ENCODE data around the gene MYL10. TPM values are rescaled to one million over a fixed set of nuclear protein-coding genes. Genes with fewer than 3 reads are reported as not detected.

Gene MYL10
- under 1 TPM; 0.21 to 0.36 (median 0.30) TPM for polyA plus RNA-seq (ENCODE audit: insufficient read length in 3 of 3)
- long read RNA-seq, donor 1, result 0 reads
- long read RNA-seq, donor 2, result 0 reads
- long read RNA-seq, donor 3, result 0 reads
- long read RNA-seq, donor 4, result 0 reads
- long read RNA-seq, donor 5, result 0 reads
- long read RNA-seq, donor 6, result 0 reads
- long read RNA-seq, donor 7, result 0 reads
- long read RNA-seq, donor 8, result 0 reads
- long read RNA-seq, donor 9, result 0 reads
- long read RNA-seq, donor 10, result 0 reads
- long read RNA-seq, donor 11, result 0 reads
- long read RNA-seq, donor 12, result 0 reads
- long read RNA-seq, donor 13, result 0 reads
- long read RNA-seq, donor 14, result 0 reads
- long read RNA-seq, donor 15, result 0 reads
- long read RNA-seq, donor 16, result 0 reads

DNA sequence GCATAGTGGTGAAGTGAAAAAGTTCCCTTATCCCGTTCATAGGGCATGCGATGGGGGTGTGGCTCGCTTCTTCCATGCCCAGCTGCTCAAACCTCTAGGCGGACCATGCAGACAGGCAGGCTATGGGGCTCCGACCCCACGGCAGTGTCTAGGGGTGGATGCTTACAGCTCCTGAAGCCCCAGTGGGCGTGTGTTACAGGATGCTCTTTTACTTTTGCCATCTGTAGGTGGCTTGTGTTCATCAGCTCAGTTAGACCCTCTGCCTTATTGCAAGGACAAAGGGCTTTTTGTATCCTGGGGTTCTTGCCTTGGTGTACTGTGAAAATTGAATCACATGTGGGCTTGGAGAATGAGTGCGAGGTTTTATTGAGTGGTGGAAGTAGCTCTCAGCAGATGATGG lies at the start of gene MYL10:
TSS of gene MYL10 (minus strand) at position 126 of the 400 bp plus-strand sequence. CDS start 178 bp downstream, outside the sequence.
- no peak for DNase-seq

DNA sequence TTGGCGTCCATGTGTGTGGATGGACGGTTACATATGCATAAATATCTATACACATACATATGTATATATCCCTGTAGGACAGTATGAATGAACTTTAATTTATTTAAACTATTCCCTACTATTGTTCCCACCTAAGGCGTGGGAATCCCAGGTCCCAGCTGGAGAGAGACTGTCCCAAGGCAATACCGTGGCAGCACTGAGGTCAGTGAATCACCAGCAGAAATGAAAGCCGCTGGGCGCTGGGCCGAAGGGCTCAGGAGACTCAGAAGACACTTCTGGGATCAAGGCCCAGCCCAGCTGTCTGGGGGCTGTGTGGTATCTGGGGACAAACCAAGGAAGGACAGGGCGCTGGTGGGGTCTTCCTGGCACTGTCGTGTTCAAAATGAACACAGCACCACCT lies 49.6 kb upstream of the MYL10 start:
- DNase-seq, result no peak

GRCh38 chr7:101677797-101678479 lies 48.8 kb upstream of the MYL10 start:
- DNase-seq, result no peak

DNA sequence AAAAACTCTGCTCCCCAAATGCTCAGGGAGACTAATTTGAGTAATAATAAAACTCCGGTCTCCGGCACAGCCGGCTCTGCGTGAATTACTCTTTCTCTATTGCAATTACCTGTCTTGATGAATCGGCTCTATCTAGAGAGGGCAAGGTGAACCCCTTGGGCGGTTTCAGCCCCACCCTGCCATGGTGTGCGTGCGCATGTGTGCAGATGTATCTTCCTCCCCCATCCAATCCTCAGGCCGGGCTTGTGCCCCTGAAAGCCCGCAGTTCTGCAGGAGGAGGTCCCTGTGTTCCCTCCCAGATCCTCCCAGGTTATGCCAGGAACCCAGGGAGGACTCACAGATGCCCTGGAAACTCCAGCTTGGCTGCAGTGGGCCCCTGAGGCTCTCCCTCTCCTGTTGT lies 48.3 kb upstream of the MYL10 start:
- DNase-seq, result no peak

GRCh38 chr7:101676956-101677355 lies 47.9 kb upstream of the MYL10 start:
- no peak for DNase-seq

- DNase-seq, result no peak
Observed at GRCh38 chr7:101676062-101676598, 47.0 kb upstream of the MYL10 start.

DNA sequence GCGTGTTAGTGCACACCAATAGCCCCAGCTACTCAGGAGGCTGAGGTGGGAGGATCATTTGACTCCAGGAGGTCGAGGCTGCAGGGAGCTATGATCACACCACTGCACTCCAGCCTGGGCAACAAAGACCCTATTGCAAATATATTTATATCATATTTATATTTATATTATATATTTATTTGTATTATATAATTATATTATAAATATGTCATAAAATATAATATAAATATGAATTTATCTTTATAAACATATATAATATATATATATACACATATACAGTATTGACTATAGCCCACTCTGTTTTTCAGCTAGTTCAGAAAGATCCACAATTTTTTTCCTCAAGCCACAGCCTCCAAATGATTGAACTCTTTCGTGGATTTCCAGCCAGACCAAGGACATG lies 45.3 kb upstream of the MYL10 start:
- no peak for DNase-seq

GRCh38 chr7:101673951-101674350 lies 44.9 kb upstream of the MYL10 start:
- DNase-seq, result no peak

DNA sequence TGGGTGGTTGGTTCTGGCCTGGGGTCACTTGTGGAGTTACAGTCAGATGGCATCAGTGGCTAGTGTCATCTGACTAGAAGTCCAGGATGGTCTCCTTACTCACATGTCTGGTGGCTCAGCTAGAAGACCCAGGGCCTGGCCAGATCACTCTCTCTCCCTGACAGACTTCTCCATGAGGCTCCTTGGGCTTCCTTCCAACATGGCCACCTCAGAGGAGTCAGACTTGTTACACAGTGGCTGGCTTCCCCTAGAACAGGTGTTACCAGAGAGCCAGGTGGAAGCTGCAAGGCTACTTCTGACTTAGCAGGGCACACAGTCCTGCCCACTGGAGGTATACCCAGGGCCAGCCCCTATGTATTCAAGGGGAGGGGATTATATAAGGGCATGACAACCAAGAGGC lies 44.2 kb upstream of the MYL10 start:
- no peak for DNase-seq

DNA sequence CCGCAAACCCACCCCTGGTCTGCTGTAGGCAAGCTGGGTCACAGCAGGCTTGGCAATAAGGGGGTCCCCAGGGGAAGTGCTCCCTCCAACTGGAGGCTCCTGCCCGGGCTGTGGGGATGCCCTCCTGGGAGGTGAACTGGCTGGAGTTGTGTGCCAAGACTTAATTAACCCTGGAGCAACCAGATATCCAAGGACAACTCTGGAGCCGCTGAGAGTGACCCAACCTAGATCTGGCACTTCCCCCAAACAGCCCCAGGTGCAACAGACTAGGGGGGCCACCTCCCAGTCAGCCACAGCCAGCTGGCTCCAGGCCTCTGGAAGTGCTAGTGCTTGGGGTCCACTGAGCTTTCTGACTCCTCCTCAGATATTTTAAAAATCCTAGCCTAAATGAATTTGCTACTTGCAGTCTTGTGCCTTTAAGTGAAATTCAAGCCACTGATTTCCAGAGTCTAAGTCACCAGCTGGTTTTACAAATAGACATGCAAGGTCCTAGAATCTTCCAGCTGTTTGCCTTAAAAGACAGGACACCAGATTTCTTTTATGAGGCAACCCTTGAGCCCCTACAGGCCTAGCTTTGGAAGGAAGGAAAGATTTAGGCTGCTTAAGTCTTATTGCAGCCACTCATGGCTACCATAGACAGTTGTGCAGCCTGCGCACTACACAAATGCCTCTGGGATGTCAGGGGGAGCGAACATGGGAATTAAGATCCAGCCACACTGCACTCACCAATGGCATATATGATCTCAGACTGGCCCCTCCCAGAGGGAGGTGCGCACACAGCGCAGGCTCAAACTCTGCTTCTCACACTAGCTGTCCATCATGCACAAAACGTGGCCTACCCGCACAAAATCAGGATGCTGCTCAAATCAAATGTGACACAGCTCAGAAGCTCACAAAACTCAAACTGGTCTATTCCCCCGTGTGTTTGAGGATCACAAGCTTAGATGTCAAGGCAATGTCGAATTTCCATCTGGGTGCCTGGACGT lies 42.6 kb upstream of the MYL10 start:
- peak; percentile 51 for DNase-seq

- no peak for DNase-seq
Observed at GRCh38 chr7:101669307-101669706, 40.2 kb upstream of the MYL10 start.

DNA sequence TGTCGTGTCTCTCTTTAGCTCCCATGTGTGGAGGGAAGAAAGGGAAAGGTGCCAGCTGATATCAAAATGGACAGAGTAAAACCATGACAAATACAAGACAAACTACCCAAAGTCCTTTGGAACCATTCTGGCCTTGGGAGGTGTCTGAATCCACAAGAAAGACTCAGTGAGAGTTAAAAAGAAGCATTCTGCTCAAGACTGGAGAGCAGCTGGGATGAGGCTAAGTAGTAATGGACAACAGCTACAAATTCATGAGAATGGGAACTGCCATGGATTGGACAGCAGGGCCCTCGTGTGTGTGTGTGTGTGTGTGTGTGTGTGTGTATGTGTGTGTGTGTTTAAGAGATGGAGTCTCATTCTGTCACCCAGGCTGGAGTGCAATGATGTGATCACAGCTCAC lies 39.6 kb upstream of the MYL10 start:
- no peak for DNase-seq

GRCh38 chr7:101667920-101668319 lies 38.8 kb upstream of the MYL10 start:
- no peak for DNase-seq

- DNase-seq, result no peak
Observed at GRCh38 chr7:101667399-101667798, 38.3 kb upstream of the MYL10 start.

DNA sequence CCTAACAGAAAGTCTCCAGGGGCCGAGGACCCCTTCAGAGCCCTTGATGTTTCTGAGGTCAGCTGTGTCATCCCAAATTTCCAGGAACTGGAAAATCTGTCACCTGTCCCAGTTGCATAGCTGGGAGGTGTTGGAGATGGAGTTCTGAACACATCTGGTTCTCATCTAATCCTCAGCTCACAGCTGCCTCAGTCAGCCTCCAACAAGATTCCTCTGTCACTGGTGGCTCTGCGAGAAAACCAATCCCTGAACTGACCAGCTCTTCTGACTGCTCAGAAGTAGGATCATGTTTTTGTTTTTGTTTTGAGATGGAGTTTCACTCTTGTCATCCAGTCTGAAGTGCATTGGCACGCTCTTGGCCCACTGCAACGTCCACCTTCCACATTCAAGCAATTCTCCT lies 37.6 kb upstream of the MYL10 start:
- DNase-seq, result no peak

- DNase-seq, result no peak
Observed at GRCh38 chr7:101666293-101666692, 37.2 kb upstream of the MYL10 start.

- no peak for DNase-seq
Observed at GRCh38 chr7:101664893-101665471, 35.9 kb upstream of the MYL10 start.

DNA sequence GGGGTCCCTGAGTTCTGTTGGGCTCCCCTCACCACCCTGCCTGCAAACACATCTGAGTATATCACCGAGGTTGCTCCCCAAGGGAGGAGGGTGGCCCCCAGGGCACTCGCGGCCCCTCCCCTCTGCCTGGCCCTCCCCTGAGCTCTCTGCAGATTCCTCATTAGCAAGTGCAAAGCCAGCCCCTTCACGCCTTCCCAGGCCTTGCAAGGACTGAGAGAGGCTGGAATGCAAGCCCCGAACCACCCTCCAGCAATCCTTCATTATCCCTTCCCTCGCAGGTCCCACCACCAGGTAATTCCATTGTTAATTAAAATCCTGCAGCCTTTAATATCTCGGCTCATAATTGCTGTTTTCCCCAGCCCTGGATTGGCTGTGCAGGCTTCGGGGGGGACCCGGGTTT lies 35.3 kb upstream of the MYL10 start:
- DNase-seq, result no peak

- DNase-seq, result no peak
Observed at GRCh38 chr7:101663747-101664146, 34.7 kb upstream of the MYL10 start.

GRCh38 chr7:101662447-101662998 lies 33.4 kb upstream of the MYL10 start:
- no peak for DNase-seq

- no peak for DNase-seq
Observed at GRCh38 chr7:101659706-101660105, 30.6 kb upstream of the MYL10 start.
